OCI-LY3 (cell line): ENCODE results near the gene CT47C1.
A peak's percentile ranks its signal among the peaks of the same experiment; 100 is the strongest.
"Not testable (repeated sequence)": the region's sequence is repeated elsewhere in the genome, so short reads cannot be mapped to it uniquely, and the experiment has no call there.

Source experiments
- H2AFZ ChIP-seq: fragments of 200-600, 300-600 bp; shearing (Covaris generic); 2 replicates; pipeline ENCODE4 v1.6.0; 2014; ENCODE audit warnings: antibody characterized with exemption, low read depth, low read length
- H3K27ac ChIP-seq: fragments of 200-600, 300-600 bp; sonication (generic); 2 replicates; pipeline ENCODE4 v1.5.1; 2014; ENCODE audit warnings: mild to moderate bottlenecking, low read length, moderate library complexity, mixed read lengths
- H3K27me3 ChIP-seq: fragments of 200-600, 300-600 bp; sonication (generic); 2 replicates; pipeline ENCODE4 v1.6.1; 2014; ENCODE audit warnings: low read depth, low read length, mixed read lengths
- H3K36me3 ChIP-seq: fragments of 200-600, 300-600 bp; sonication (generic); replicated peaks from 2 replicates; pipeline ENCODE3; 2014; ENCODE audit warnings: low read depth, low read length, mixed read lengths
- H3K4me1 ChIP-seq: fragments of 300-600, 200-600 bp; sonication (generic); 2 replicates; pipeline ENCODE4 v1.6.1; 2014; ENCODE audit warnings: low read length, mixed read lengths
- H3K4me2 ChIP-seq: fragments of 200-600, 300-600 bp; sonication (generic); 2 replicates; pipeline ENCODE4 v1.6.1; 2014; ENCODE audit warnings: low read length, mixed read lengths
- H3K4me3 ChIP-seq: fragments of 300-600, 200-600 bp; sonication (generic); 2 replicates; pipeline ENCODE4 v1.5.1; 2014; ENCODE audit warnings: antibody characterized with exemption, mild to moderate bottlenecking, low read length, moderate library complexity
- H3K79me2 ChIP-seq: fragments of 300-600, 200-600 bp; shearing (Covaris generic); 2 replicates; pipeline ENCODE4 v1.6.1; 2014; ENCODE audit warnings: mild to moderate bottlenecking, low read length, mixed read lengths
- H3K9ac ChIP-seq: fragments of 300-600, 200-600 bp; shearing (Covaris generic); 2 replicates; pipeline ENCODE4 v1.6.0; 2014; ENCODE audit warnings: mild to moderate bottlenecking, low read length, moderate library complexity
- H3K9me3 ChIP-seq: fragments of 200-600, 300-600 bp; shearing (Covaris generic); 2 replicates; pipeline ENCODE4 v1.6.1; 2014; ENCODE audit warnings: low read length, mixed read lengths; ENCODE audit not compliant: insufficient read depth
- H4K20me1 ChIP-seq: fragments of 200-600, 300-600 bp; sonication (generic); 2 replicates; pipeline ENCODE4 v1.6.1; 2016; ENCODE audit warnings: low read length, mixed read lengths; ENCODE audit not compliant: insufficient read depth
- EZH2phosphoT487 ChIP-seq: fragments of 200-600 bp; shearing (Covaris generic); IDR thresholded peaks from 2 replicates; pipeline ENCODE4 v1.6.1; 2018; ENCODE audit warnings: antibody characterized with exemption, mixed run types, low read depth
- TF ChIP-seq, protein P1 (sequence below): fragments of 200-600, 300-600 bp; sonication (generic); IDR thresholded peaks from 2 replicates; pipeline ENCODE4 v1.5.1; 2014; ENCODE audit warnings: antibody characterized with exemption, low read length, low read depth

The CT47C1 gene

DNA sequence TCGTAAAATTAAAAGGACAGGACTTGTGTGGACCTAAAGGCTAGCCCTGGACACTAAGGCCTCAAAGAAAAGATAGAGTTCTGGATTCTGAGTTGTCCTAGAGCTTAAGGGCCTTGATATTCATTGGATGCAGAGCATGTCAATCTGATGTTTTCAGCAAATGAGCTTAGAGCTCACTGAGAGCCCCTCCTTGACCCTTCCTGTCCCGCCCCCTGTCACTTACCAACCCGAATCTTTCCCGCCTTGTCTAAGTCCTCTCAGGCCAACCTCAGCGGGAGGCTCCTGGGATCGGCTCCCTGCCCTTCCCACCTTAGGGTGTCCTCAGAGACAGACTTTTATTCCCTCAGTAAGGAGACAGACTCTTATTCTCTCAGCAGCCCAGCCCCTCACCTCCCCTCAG is at the start of gene CT47C1:
Gene CT47C1 (plus strand): TSS at position 250 of the 400 bp plus-strand sequence. CDS start 233 bp downstream, outside the sequence.
- TF ChIP-seq, protein P1, sequence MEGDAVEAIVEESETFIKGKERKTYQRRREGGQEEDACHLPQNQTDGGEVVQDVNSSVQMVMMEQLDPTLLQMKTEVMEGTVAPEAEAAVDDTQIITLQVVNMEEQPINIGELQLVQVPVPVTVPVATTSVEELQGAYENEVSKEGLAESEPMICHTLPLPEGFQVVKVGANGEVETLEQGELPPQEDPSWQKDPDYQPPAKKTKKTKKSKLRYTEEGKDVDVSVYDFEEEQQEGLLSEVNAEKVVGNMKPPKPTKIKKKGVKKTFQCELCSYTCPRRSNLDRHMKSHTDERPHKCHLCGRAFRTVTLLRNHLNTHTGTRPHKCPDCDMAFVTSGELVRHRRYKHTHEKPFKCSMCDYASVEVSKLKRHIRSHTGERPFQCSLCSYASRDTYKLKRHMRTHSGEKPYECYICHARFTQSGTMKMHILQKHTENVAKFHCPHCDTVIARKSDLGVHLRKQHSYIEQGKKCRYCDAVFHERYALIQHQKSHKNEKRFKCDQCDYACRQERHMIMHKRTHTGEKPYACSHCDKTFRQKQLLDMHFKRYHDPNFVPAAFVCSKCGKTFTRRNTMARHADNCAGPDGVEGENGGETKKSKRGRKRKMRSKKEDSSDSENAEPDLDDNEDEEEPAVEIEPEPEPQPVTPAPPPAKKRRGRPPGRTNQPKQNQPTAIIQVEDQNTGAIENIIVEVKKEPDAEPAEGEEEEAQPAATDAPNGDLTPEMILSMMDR = no peak
- no peak for TF ChIP-seq EZH2phosphoT487
- Histone ChIP-seq H3K9ac (peak within 1 kb of the TSS; percentile 32; the same call in 1 of the 2 replicates), H3K9me3 (peaks cover 16% of the 10 kb centered on the region; the same call in 1 of the 2 replicates), H3K4me2 (peak within 1 kb of the TSS; percentile 85), H3K79me2 (no peaks in the 10 kb centered on the region), H4K20me1 (no peaks in the 10 kb centered on the region), H3K27me3 (no peaks in the 10 kb centered on the region), H3K4me1 (peaks cover 38% of the 10 kb centered on the region), H2AFZ (no peak within 1 kb of the TSS), H3K4me3 (peak within 1 kb of the TSS; percentile 52; the same call in 1 of the 2 replicates), H3K36me3 (peaks cover 17% of the 10 kb centered on the region), H3K27ac (peak within 1 kb of the TSS; percentile 73)

DNA sequence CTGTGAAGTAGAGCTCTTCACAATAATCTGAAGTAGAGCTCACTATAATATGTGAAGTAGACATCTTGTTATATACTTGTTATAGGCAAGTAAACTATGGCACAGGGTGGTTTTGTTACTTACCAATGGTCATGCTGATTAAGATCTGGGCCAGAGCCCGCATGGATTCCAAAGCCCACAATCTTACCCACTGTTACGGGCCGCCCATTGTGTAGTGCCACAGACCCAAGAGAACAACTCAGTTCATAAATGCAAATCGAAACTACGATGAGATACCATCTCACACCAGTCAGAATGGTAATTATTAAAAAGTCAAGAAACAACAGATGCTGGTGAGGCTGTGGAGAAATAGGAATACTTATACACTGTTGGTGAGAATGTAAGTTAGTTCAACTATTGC is 46.9 kb upstream of the CT47C1 start:
- no peaks in the 10 kb centered on the region for H4K20me1 ChIP-seq
- H3K79me2 ChIP-seq = no peaks in the 10 kb centered on the region
- no peaks in the 10 kb centered on the region for H3K9me3 ChIP-seq
- H3K9ac ChIP-seq = no peak overlapping the region
- peaks cover 4% of the 10 kb centered on the region; the same call in 1 of the 2 replicates for H3K4me1 ChIP-seq
- no peak overlapping the region for H3K4me2 ChIP-seq
- H3K27ac ChIP-seq = no peak overlapping the region
- no peaks in the 10 kb centered on the region for H3K36me3 ChIP-seq
- TF ChIP-seq EZH2phosphoT487 = no peak
- TF ChIP-seq, protein P1 = no peak
- H2AFZ ChIP-seq = no peak overlapping the region
- H3K4me3 ChIP-seq = no peak overlapping the region
- no peaks in the 10 kb centered on the region for H3K27me3 ChIP-seq

DNA sequence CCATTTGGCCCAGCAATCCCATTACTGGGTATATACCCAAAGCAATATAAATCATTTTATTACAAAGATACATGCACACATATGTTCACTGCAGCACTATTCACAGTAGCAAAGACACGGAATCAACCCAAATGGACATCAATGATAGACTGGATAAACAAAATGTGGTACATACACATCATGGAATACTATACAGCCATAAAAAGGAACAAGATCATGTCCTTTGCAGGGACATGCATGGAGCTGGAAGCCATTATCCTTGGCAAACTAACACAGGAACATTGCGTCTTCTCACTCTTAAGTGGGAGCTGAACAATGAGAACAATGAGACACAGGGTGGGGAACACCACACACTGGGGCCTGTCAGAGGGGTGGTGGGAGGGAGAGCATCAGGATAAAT is 46.4 kb upstream of the CT47C1 start:
- H3K27ac ChIP-seq, H2AFZ ChIP-seq, H3K4me1 ChIP-seq, H3K9me3 ChIP-seq, H3K9ac ChIP-seq, H3K36me3 ChIP-seq, H4K20me1 ChIP-seq, H3K79me2 ChIP-seq, H3K4me2 ChIP-seq, H3K4me3 ChIP-seq, H3K27me3 ChIP-seq: not testable (repeated sequence)

DNA sequence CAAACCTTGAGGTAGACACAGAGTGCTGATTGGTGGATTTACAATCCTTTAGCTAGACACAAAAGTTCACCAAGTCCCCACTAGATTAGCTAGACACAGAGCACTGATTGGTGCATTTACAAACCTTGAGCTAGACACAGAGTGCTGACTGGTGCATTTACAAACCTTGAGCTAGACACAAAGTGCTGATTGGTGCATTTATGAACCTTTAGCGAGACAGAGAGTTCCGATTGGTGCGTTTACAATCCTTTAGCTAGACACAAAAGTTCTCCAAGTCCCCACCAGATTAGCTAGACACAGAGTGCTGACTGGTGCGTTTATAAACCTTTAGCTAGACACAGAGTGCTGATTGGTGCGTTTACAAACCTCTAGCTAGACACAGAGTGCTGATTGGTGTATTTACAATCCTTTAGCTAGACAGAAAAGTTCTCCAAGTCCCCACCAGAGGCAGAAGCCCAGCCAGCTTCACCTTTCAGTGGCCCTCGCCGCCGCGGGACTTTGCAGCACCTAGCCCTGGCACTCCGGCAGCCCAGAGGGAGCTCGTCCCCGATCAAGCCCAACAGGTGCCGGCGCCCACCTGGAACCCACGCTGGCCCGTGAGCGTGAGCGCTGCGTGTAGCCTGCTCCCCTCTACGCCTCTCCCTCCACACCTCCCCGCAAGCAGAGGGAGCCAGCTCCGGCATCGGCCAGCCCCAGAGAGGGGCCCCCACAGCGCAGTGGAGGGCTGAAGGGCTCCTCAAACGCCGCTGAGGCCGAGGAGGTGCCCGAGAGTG is 44.6 kb upstream of the CT47C1 start:
- not testable (repeated sequence) for H3K4me3 ChIP-seq, H3K9ac ChIP-seq, H3K4me2 ChIP-seq, H3K27me3 ChIP-seq, H3K4me1 ChIP-seq, H3K9me3 ChIP-seq, H2AFZ ChIP-seq, H3K79me2 ChIP-seq, H3K27ac ChIP-seq, H3K36me3 ChIP-seq, H4K20me1 ChIP-seq

DNA sequence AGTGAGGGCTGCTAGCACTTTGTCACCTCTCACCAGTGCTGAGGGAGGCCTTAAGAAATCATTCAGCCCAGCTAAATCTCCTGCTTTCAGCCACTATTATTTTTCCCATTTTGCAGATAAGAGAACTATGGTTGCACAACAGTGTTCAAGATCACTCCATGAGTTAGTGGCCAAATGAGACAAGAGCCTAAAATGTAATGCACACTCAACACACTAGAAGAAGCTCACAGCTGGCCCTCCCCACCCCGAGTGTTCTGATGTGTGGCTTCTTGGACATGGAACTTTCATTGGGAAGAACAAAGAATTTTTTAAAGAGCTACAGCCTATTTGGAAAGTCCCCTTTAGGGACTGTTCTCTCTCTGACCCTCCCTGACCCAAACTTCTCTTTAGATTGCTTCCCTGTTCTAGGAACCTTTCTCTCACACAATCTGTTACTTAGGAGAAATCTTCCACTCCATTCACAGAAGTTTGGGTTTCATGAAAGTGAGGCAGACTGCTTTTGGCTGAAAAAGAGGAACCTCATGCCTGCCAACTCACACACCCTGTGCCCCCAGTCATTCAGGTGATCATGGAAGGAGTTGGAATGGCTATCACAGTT is 44.0 kb upstream of the CT47C1 start:
- H3K4me2 ChIP-seq = no peak overlapping the region
- H3K27me3 ChIP-seq = no peaks in the 10 kb centered on the region
- H2AFZ ChIP-seq = no peak overlapping the region
- H4K20me1 ChIP-seq = no peaks in the 10 kb centered on the region
- H3K9me3 ChIP-seq = no peaks in the 10 kb centered on the region
- H3K79me2 ChIP-seq = no peaks in the 10 kb centered on the region
- H3K4me3 ChIP-seq = no peak overlapping the region
- TF ChIP-seq, protein P1 = no peak
- no peak for TF ChIP-seq EZH2phosphoT487
- no peak overlapping the region for H3K27ac ChIP-seq
- peaks cover 4% of the 10 kb centered on the region; the same call in 1 of the 2 replicates for H3K4me1 ChIP-seq
- H3K36me3 ChIP-seq = no peaks in the 10 kb centered on the region
- no peak overlapping the region for H3K9ac ChIP-seq

DNA sequence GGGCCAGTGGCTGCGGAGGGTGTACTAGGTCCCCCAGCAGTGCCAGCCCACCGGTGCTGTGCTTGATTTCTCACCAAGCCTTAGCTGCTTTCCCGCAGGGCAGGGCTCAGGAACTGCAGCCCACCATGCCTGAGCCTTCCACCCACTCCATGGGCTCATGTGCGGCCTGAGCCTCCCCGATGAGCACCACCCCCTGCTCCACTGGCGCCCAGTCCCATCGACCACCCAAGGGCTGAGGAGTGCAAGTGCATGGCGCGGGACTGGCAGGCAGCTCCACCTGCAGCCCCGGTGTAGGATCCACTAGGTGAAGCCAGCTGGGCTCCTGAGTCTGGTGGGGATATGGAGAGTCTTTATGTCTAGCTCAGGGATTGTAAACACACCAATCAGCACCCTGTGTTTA is 43.1 kb upstream of the CT47C1 start:
- not testable (repeated sequence) for H3K27ac ChIP-seq, H2AFZ ChIP-seq, H4K20me1 ChIP-seq

More for the DNA sequence above, 43.1 kb upstream of the CT47C1 start:
- H3K4me1 ChIP-seq, H3K4me2 ChIP-seq, H3K9me3 ChIP-seq, H3K4me3 ChIP-seq, H3K27me3 ChIP-seq, H3K36me3 ChIP-seq, H3K79me2 ChIP-seq, H3K9ac ChIP-seq: not testable (repeated sequence)
